GM18907 (cell line): ENCODE measurements around the gene SNX25.
"Not testable (repeated sequence)": the region's sequence is repeated elsewhere in the genome, so short reads cannot be mapped to it uniquely, and the experiment has no call there.

Source experiments
- ATAC-seq: cut with Tn5 transposase; IDR thresholded peaks from one replicate; pipeline ENCODE4 v1.9.1; 2021; ENCODE audit warnings: mild to moderate bottlenecking, moderate library complexity; ENCODE audit not compliant: unreplicated experiment

Gene SNX25

DNA sequence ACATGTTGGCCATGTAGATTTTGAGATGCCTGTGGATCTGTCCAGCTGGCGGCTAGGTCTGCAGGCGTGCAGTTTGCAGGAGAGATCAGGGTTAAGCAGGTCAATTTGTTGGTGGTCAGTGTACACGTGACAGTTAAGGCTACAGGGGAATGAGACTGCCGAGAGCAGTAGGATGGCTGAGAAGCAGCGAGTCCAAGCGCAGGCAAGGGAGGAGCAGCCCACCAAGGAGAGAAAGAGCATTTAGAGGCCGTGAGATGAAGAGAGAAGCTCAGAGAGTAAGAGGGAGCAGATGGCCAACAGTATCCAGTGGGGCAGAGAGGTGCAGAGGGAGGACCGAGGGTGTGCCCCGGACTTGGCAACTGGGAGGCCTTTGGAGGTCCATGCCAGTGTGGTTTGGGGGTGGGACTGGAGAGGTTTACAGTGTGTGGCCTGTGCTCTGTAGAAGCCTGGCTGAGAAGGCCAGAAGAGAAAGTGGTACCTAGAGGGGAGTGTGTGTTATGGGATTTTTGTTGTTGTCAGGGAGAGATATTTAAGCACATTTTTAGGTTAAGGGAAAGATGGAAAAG lies 18.4 kb downstream of the SNX25 start:
- ATAC-seq, result no peak

DNA sequence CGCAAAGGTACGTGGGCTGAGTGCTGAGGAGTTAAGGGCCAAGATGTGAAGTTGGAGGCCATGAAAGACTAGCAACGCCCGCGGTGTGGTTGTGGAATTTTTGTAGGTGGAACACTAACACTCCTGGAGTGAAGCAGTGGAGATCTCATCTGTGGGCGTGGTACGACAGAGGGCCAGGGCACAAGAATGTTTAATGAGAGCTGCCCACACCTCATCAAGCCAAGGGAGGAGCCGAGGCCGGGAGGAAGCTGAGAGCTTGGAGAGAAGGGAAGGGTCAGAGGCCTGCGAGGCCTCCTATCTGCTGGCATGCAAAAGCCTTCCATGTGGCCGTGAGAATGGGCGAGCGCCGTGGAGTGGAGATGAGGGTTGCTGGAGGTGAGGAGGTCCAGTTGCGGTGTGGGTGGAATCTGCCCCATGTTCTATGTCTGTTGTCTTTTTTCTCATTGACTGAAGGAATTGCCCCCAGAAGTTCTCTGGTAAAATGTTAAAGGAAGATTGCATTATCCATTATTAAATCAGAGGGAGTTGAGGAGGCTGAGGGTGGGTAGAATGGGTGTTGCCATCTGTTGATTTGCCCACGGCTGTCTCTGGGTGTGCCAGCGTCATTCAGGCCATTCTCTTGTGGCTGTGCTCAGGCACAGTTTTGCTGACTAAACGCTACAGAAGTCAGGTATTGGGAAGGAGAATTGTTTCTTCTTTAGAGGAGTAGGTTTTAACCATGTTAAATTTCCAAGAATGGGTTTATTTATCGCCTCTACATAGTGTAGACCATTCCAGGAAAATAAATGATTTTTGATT lies 19.8 kb downstream of the SNX25 start:
- ATAC-seq, result no peak

DNA sequence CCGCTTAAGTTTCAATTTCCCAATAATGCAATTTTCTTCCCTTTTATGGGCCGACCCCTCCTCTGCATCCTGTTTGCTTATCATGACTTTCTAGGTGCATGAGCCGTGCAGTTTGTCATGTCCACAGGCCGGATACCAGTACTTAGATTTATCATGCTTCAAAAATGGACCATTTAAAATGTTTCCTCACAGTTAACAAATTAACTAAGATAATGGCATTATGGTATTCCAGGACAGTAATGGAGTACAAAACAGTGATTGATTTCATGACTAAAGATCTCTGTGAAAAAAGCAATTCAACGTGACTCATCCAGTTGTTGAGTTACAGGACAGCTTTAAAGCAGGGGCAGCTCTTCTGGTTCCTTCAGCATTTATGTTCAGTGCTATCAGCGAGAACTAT lies 23.0 kb downstream of the SNX25 start:
- ATAC-seq, result no peak

DNA sequence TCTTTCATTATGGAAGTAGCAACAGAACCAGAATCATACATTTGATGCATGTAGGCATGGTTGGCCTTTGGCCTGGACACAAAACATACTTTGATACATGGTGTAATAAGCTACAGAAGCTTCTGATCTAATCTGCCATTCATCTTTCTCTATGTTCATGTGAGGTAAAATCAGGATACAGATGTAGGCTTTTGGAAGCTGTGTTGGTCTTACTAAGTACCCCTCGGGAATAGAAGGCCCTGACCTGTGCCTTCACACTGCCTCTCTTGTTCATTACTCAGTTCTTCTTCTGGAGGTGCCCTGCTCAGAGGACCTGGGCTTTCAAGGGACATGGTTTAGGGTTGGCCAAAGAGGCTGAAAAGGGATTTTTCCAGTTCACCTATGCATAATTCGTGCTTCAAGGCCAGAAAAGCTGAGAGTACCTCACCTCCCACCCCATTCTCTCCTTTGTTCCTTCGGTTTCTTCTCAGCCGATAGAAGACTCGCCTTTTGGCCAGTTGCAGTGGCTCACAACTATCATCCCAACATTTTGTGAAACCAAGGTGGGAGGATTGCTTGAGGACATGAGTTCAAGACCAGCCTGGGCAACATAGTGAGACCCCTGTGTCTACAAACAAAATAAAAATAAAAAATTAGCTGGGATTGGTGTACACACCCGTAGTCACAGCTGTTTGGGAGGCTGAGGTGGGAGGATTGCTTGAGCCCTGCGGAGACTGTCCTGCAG lies 25.9 kb downstream of the SNX25 start:
- ATAC-seq, result no peak

DNA sequence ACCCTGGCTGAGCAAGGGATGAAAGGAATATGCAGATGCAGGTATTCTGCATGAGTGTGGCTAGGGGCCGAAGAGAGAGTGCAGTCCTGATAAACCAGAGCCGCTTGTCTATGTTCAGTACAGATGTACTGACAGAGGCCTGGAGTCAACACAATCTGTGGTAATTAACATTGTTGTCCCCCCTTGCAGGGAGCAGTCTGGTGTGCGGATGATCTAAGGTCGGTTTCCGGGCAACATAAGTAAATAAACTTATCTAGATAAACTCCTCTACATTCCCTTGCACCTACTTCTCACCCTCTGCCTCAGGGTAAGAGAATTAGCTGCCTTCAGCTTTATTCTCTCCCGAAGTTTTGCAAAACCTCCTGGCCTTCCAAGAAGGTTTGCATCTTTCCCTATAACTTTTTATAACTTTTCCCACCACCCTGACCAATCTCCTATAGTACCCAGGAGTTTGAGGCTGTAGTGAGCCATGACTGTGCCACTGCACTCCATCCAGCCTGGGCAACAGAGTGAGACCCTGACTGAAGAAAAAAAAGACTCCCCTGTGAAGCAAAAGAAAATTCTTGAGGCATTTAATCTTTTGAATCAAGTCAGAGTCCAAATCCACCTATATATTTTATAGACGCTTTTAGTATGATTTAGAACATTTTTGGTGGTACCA lies 26.6 kb downstream of the SNX25 start:
- no peak for ATAC-seq

DNA sequence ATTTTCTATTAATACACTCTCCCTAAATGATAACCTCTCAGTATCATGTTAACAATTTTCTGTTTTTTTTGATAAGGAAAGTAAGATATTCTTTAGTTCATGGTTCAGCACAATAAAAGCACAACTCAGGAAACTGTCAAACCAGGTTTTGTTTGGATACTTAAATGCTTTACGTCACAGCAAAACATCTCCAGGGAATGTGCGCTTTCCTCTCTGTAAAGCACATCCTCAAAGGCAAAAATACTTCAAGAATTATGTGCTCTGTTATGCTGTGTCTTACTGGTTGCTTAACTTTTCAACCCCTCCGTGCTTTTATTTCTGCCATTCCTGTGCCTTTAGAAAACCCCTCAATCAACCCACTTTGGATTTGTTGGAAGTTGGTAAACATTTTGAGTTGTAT lies 27.8 kb downstream of the SNX25 start:
- no peak for ATAC-seq

DNA sequence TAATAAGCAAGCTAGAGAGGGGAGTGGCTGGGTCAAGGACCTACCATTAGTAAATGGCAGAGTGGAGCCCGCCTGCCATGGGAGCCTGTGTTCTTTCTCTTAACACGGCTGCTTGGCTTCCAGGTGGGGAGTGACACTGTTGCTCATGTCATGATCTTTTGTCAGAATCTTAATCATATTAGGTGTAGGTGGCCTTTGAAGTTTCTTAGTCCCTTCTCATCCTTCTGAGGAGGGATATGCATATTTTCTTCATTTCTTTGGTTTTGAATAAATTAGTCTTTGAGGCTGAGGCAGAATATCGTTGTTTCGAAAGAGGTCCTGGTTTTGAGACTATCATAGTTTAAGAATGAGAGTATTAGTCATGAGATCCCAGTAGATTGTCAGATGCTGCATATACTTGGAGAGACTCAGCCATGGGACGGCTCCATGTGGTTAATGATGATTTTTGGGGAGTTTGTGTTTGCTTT lies 28.9 kb downstream of the SNX25 start:
- no peak for ATAC-seq

DNA sequence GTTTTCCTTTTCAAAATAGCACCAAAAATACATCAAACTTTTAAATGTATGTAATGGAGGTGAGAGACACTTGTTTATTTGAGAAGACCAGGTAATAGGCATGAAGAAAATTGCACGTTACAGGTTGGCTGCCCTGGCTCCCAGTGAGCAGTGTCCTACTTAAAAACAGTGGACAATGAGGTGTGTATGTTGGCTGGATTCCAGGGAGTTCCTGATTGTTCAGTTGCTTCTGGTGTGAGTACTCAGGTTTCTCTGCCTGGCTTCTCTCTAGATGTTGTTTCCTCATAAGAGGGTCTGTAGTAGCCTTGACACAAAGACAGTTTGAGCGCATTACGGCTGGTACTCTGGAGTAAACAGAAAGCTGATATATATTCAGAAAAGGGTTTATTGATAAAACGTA lies 29.4 kb downstream of the SNX25 start:
- no peak for ATAC-seq

DNA sequence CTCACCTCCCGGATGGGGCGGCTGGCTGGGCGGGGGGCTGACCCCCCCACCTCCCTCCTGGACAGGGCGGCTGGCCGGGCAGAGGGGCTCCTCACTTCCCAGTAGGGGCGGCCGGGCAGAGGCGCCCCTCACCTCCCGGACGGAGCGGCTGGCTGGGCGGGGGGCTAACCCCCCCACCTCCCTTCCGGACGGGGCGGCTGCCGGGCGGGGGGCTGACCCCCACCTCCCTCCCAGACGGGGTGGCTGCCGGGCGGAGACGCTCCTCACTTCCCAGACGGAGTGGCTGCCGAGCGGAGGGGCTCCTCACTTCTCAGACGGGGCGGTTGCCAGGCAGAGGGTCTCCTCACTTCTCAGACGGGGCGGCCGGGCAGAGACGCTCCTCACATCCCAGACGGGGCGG lies 31.1 kb downstream of the SNX25 start:
- not testable (repeated sequence) for ATAC-seq

DNA sequence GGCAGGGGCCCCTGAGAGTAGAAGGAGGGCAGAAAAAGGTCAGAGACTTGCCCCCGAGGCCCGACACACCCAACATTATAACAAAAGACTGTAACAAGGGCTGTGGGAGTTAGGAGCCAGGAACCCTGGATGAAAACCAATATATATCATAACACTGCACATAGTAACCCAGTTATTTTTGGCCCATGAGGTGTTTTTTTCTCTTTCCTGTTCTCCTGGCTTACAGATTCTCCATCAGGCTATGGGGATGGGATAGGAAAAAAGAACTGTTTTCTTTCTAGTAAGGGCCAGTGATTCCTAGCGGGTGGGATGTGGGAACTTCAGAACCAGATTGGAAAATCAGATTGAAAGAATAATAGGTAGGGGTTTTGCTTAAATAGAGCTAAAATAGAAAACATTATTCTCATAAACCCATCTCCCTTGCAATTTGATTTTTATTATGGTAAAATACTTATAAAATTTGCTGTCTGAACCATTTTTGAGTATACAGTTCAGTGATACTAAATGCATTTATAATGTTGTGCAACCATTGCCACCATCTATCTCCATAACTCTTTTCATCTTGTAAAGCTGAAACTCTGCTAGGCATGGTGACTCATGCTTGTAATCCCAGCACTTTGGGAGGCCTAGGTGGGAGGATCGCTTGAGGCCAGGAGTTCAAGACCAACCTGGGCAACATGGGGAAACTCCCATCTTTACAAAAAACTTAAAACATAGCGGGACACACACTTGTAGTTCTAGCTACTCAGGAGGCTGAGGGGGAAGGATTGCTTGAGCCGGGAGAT lies 33.5 kb downstream of the SNX25 start:
- no peak for ATAC-seq

DNA sequence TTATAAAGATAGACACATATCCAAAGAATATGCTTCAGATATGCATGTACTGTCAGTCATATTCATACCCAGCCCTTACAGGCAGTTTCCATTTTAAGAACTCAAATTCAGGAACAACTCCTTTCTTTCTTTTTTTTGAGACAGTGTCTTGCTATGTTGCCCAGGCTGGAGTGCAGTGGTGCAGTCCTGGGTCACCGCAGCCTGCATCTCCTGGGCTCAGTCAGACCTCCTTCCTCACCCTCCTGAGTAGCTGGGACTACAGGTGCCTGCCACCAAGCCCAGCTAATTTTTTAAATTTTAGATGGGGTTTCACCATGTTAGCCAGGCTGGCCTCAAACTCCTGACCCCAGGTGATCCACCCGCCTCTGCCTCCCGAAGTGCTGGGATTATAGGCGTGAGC lies 34.5 kb downstream of the SNX25 start:
- no peak for ATAC-seq

DNA sequence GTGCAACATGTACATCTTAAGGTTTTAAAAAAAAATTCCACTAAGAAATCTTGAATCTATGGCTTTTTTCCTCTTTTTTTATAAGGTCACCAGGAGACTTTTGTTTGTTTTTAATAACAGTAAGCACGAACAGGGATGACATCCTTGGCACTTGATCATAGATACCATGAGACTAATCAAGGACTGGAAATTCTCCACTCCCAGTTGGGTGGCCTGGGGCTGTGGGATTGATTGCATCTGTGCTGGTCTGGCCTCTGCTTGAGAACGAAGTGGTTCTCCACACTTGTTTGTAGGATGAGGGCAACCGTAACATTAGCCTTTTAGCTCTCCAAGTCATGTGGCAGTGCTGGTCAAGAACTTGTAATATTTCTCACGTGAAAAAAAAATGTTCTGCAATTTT lies 35.4 kb downstream of the SNX25 start:
- ATAC-seq, result no peak

DNA sequence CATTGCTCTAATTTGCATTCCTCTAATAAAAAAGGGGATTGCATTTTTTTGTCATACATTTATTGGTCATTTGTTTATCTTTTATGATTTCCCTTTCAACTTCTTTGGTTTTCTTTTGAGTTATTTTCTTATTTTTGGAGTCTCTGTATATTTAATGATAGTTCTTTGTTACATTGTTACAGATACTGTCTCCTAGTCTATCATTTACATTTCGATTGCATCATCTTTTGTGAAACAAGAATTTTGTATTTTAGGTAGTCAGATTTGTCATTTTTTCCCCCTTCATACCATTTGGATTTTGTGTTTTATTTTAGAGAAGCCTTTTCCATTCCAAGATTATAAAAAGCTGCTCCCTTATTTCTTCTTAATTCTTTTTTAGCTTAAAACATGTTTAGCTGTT lies 37.1 kb downstream of the SNX25 start:
- ATAC-seq, result no peak

DNA sequence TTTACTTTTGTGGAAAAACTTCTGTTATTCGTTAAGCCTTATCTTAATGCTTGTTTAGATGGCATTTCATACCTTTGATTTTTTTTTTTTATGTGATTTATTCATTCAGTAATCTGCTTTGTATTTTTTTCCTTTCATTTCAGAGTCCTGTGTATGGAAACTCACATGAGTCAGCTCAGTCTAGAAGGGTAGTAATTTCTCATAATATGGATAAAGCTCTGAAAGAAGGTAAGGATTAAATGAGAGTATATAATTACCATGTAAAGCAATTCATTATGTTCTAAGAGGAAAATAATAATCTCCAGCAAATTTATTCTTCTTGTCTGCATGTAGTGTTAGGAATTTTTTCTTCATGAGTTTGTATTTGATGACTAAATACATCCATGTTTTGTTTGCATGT lies 37.8 kb downstream of the SNX25 start:
- no peak for ATAC-seq

DNA sequence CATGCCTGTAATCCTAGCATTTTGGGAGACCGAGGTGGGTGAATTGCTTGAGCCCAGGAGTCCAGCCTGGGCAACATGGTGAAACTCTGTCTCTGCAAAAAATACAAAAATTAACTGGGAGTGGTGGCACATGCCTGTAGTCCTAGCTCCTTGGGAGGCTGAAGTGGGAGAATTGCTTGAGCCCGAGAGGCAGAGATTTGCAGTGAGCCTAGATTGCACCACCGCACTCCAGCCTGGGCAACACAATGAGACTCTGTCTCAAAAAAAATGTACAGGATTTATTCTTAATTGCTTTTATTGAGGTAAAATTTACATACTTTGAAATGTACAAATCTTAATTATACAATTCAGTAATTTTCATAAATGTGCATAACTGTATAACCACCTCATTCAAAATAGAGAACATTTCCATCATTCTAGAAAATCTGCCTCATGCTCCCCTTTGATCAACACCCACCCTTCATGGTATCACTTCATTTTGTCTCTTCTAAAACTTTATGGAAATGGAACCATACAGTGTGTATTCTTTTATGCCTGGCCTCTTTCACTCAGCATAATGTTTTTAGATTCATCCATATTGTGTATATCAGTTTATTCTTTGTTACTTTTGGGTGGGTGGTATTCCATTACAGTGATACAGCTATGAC lies 39.1 kb downstream of the SNX25 start:
- no peak for ATAC-seq

DNA sequence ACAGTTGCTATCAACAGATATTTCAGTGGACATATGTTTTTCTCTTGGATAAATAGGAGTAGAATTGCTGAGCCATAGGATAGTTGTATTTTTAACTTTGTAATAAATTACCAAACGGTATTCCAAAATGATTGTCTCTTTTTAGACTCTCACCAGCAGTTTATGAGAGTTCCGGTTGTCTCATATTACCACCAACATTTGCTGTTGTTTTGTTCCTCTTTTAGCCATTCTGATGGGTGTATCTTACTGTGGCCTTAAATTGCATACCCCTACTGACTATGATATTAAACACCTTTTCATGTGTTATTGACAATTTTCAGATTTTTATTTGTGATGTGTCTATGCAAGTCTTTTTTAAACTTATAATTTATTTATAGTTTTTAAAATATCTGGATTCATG lies 39.7 kb downstream of the SNX25 start:
- no peak for ATAC-seq

DNA sequence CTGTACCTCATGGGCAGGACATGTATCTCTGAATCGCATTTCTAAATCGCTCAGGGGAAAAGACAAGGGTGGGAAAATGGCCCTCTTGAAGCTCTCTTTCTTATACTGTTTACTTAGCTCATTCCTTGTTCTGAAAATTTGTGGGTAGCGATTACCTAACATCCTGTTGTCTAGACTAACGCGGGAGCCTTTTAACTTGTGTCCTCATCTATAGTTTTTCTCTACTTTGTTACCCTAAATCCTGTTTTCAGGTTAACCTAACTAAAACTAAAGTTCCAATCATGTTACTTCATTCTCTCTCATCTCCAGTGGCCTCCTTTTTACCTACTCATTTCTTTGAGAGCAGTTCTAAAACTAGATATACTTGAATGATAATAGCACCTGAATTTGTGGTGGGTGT lies 45.0 kb downstream of the SNX25 start:
- no peak for ATAC-seq

DNA sequence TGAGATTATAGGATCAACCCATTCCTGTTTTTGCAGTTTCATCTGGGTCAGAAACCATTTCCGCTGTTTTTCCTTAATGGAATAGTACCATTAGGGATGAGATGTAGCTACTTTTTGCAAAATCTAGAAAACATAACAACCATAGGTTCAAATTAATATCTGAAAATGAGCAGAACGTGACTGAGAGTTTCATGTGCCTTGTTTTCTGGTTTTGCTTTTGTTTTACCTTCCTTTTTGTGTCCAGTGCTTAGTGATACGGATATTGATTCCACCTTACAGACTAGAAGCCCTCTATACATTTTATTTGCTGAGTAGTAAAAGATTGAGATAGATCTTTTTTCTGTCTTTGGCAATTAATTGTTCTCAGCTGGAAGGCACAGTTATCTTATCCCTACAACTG lies 46.5 kb downstream of the SNX25 start:
- no peak for ATAC-seq

DNA sequence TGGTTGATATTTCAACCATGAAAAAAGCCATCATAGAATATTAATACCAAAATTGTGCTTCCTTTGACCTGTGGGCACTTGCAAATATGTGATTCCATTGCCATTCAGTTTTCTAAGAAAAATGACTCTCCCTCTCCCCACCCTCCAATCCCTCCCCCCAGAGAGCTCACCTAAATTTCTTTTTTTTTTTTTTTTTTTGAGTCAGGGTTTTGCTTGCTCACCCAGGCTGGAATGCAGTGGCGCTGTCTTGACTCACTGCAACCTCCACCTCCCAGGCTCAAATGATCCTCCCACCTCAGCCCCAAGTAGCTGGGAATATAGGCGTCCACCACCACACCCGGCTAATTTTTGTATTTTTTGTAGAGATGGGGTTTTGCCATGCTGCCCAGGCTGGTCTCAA lies 47.0 kb downstream of the SNX25 start:
- ATAC-seq, result no peak

DNA sequence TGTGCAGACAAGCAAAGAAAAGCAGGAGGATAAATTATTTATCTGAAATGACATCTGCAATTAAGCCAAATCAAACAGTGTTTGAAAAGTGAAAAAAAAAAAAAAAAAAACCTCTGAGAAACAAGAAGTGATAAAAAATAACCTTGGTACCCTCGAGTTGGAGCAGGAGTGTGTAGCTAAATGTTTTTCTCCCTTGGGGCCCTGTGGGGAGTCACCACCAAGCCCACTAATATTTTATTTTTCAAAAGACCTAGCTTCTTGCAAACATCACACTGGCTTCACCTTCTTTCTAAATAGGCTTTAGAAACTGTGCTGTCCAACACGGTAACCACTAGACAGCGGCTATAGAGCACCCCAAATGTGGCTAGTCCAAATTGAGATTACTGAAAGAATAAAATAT lies 47.7 kb downstream of the SNX25 start:
- ATAC-seq, result no peak
